MM.1S (cell line): ENCODE results near the gene MOSPD3.

ENCODE experiments used
- EZH2phosphoT487 ChIP-seq: fragments of 300-600 bp; sonication (generic); IDR thresholded peaks from 2 replicates; pipeline ENCODE4 v1.6.1; 2018; ENCODE audit warnings: antibody characterized with exemption, low read length
- TF ChIP-seq, protein P1 (sequence below): fragments of 300-600 bp; sonication (generic); IDR thresholded peaks from 2 replicates; pipeline ENCODE4 v1.5.1; 2016; ENCODE audit warnings: antibody characterized with exemption, low read length, mixed read lengths

DNA sequence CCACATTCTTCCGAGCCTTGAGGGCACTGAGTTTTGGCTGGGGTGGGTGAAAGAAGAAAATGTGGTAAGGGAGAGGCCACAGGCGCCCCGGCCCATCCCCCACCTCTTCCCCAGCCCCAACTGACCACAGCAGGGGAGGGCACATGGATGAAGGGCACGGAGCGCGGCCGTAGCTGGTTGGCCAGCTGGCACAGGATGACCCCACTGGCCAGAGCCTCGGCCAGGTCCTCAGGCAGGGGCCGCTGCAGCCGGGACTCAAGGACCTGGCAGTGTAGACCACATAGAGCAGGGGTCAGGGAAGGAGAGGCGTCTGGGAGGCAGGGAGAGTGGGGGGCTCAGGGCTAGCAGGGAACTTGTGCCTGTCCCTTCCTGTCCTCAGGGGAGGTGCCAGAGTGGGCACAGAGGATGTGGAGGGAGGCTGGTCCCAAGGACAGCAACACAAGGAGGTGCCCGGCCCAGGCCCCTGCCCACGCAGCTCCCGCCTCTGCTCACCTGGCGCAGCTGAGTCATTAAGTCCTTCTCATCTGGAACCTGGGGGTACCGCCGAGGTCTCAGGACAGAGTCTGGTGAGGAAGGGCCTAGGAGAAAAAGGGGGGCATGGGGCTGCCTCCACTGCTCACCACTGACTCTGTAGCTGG is 36.5 kb upstream of the MOSPD3 start:
- TF ChIP-seq EZH2phosphoT487, result no peak
- TF ChIP-seq, protein P1, sequence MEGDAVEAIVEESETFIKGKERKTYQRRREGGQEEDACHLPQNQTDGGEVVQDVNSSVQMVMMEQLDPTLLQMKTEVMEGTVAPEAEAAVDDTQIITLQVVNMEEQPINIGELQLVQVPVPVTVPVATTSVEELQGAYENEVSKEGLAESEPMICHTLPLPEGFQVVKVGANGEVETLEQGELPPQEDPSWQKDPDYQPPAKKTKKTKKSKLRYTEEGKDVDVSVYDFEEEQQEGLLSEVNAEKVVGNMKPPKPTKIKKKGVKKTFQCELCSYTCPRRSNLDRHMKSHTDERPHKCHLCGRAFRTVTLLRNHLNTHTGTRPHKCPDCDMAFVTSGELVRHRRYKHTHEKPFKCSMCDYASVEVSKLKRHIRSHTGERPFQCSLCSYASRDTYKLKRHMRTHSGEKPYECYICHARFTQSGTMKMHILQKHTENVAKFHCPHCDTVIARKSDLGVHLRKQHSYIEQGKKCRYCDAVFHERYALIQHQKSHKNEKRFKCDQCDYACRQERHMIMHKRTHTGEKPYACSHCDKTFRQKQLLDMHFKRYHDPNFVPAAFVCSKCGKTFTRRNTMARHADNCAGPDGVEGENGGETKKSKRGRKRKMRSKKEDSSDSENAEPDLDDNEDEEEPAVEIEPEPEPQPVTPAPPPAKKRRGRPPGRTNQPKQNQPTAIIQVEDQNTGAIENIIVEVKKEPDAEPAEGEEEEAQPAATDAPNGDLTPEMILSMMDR, result no peak
